Natural killer cell treated with Interleukin-12 subunit alpha and Interleukin-12 subunit beta and Interleukin-15 and Interleukin-18, amount 100 ng/mL, for 72 hours (primary cell): ENCODE measurements around the gene VPS45. TPM values are rescaled to one million over a fixed set of nuclear protein-coding genes. Genes with fewer than 3 reads are reported as not detected.
A peak's percentile ranks its signal among the peaks of the same experiment; 100 is the strongest.

Source experiments
- ATAC-seq, 2 donors: fragments of 150-1000 bp; cut with Tn5 transposase in 1 of 2; sonication (Bioruptor Pico), chemical (Tn5 transposase) in 1 of 2; 2 replicates each; pipeline ENCODE4 v1.10.0; 2021
- DNase-seq: peaks from one replicate; pipeline ENCODE4 v3.0.0; 2022; ENCODE audit warnings: low spot score
- H3K27ac Mint-ChIP-seq, 2 donors: 1 replicate in 1 of 2; 2 replicates in 1 of 2; pipeline ENCODE4 v1.8.0; 2022; ENCODE audit warnings: mixed read lengths in 2 of 2, mild to moderate bottlenecking in 1 of 2, moderate library complexity in 1 of 2
- H3K27me3 Mint-ChIP-seq, 2 donors: 1 replicate in 1 of 2; 2 replicates in 1 of 2; pipeline ENCODE4 v1.8.0; 2022; ENCODE audit warnings: mixed read lengths in 2 of 2
- H3K36me3 Mint-ChIP-seq: one replicate; pipeline ENCODE4 v1.8.0; 2022; ENCODE audit warnings: mixed read lengths
- H3K4me1 Mint-ChIP-seq, 2 donors: 1 replicate in 1 of 2; 2 replicates in 1 of 2; pipeline ENCODE4 v1.8.0; 2022; ENCODE audit warnings: low read depth in 2 of 2, mixed read lengths in 2 of 2, mild to moderate bottlenecking in 1 of 2
- H3K4me3 Mint-ChIP-seq: one replicate; pipeline ENCODE4 v1.8.0; 2022; ENCODE audit warnings: mixed read lengths
- H3K9me3 Mint-ChIP-seq: 2 replicates; pipeline ENCODE4 v1.8.0; 2022; ENCODE audit warnings: mixed read lengths
- total RNA-seq, 2 donors: library from RNA; stranded (reverse); gene quantifications; one replicate each; pipeline ENCODE4 v1.2.3, GENCODE V29; 2022

VPS45 gene
- total RNA-seq, 2 donors from 2014 or later = 34.1 to 40.4 TPM

GRCh38 chr1:150056407-150056806 is 11.2 kb upstream of the VPS45 start:
- ATAC-seq (no peak), DNase-seq (no peak)
- Mint-ChIP-seq H3K4me1 (no peaks in the 10 kb centered on the region), H3K9me3 (no peaks in the 10 kb centered on the region), H3K36me3 (no peaks in the 10 kb centered on the region), H3K27ac (no peak overlapping the region), H3K27me3 (peaks cover 5 to 13% of the 10 kb centered on the region in 2 donors), H3K4me3 (no peak overlapping the region)

GRCh38 chr1:150060260-150060659 is 7.3 kb upstream of the VPS45 start:
- Mint-ChIP-seq H3K9me3 (no peaks in the 10 kb centered on the region), H3K27ac (no peak overlapping the region), H3K27me3 (no peaks in the 10 kb centered on the region), H3K4me1 (no peaks in the 10 kb centered on the region), H3K4me3 (no peak overlapping the region), H3K36me3 (no peaks in the 10 kb centered on the region)
- ATAC-seq (no peak), DNase-seq (no peak)

GRCh38 chr1:150061632-150062101 is 5.9 kb upstream of the VPS45 start:
- Mint-ChIP-seq H3K27ac (no peak overlapping the region), H3K4me1 (peaks cover 2 to 3% of the 10 kb centered on the region in 2 donors)

GRCh38 chr1:150062113-150062512 is 5.5 kb upstream of the VPS45 start:
- ATAC-seq (no peak), DNase-seq (no peak)
- Mint-ChIP-seq H3K27me3 (no peaks in the 10 kb centered on the region), H3K4me1 (peaks cover 4 to 7% of the 10 kb centered on the region in 2 donors), H3K36me3 (no peaks in the 10 kb centered on the region), H3K4me3 (no peak overlapping the region), H3K9me3 (no peaks in the 10 kb centered on the region), H3K27ac (no peak overlapping the region)

More at GRCh38 chr1:150061632-150062101, 5.9 kb upstream of the VPS45 start:
- no peaks in the 10 kb centered on the region for H3K27me3 Mint-ChIP-seq
- H3K36me3 Mint-ChIP-seq = no peaks in the 10 kb centered on the region
- no peak overlapping the region for H3K4me3 Mint-ChIP-seq
- H3K9me3 Mint-ChIP-seq = no peaks in the 10 kb centered on the region
- no peak for DNase-seq
- ATAC-seq = no peak

- ATAC-seq = no peak
- H3K27ac Mint-ChIP-seq = no peak overlapping the region
Observed at GRCh38 chr1:150065184-150065871, 2.2 kb upstream of the VPS45 start.

GRCh38 chr1:150066328-150066727 is 1.2 kb upstream of the VPS45 start:
- no peaks in the 10 kb centered on the region for H3K9me3 Mint-ChIP-seq
- peaks cover 23 to 33% of the 10 kb centered on the region in 2 donors for H3K4me1 Mint-ChIP-seq
- no peaks in the 10 kb centered on the region for H3K27me3 Mint-ChIP-seq
- peak overlapping the region; percentile 89 for H3K4me3 Mint-ChIP-seq
- ATAC-seq = no peak
- peaks cover 10% of the 10 kb centered on the region for H3K36me3 Mint-ChIP-seq
- peak overlapping the region; percentile 93 to 96 for H3K27ac Mint-ChIP-seq
- DNase-seq = no peak

More at GRCh38 chr1:150065184-150065871, 2.2 kb upstream of the VPS45 start:
- H3K4me1 Mint-ChIP-seq = peaks cover 23 to 33% of the 10 kb centered on the region in 2 donors
- DNase-seq = no peak
- H3K36me3 Mint-ChIP-seq = peaks cover 10% of the 10 kb centered on the region
- no peaks in the 10 kb centered on the region for H3K27me3 Mint-ChIP-seq
- no peak overlapping the region for H3K4me3 Mint-ChIP-seq
- H3K9me3 Mint-ChIP-seq = no peaks in the 10 kb centered on the region

GRCh38 chr1:150066838-150067183 is 765 bp upstream of the VPS45 start:
- peak; percentile 53 to 65 for ATAC-seq
- Mint-ChIP-seq H3K36me3 (peaks cover 10% of the 10 kb centered on the region), H3K4me1 (peaks cover 23 to 33% of the 10 kb centered on the region in 2 donors), H3K27ac (peak overlapping the region; percentile 93 to 96), H3K4me3 (peak overlapping the region; percentile 89), H3K9me3 (no peaks in the 10 kb centered on the region), H3K27me3 (no peaks in the 10 kb centered on the region)
- DNase-seq = peak; percentile 65

- Mint-ChIP-seq H3K27me3 (no peaks in the 10 kb centered on the region), H3K27ac (peak overlapping the region; percentile 93 to 96), H3K36me3 (peaks cover 10% of the 10 kb centered on the region), H3K4me1 (peaks cover 23 to 33% of the 10 kb centered on the region in 2 donors), H3K9me3 (no peaks in the 10 kb centered on the region), H3K4me3 (peak overlapping the region; percentile 89)
- DNase-seq (no peak), ATAC-seq (no peak)
Observed at GRCh38 chr1:150068109-150068435, 496 bp downstream of the VPS45 start.

GRCh38 chr1:150069923-150070322 is 2.3 kb downstream of the VPS45 start:
- Mint-ChIP-seq H3K36me3 (peaks cover 10% of the 10 kb centered on the region), H3K9me3 (no peaks in the 10 kb centered on the region), H3K27me3 (no peaks in the 10 kb centered on the region), H3K4me3 (peak overlapping the region; percentile 25), H3K4me1 (peaks cover 23 to 33% of the 10 kb centered on the region in 2 donors), H3K27ac (peak overlapping the region in 1 of 2 donors; percentile 4)
- ATAC-seq (no peak), DNase-seq (no peak)

GRCh38 chr1:150072959-150073358 is 5.4 kb downstream of the VPS45 start:
- H3K4me1 Mint-ChIP-seq = peaks cover 13 to 23% of the 10 kb centered on the region in 2 donors
- H3K36me3 Mint-ChIP-seq = peaks cover 14% of the 10 kb centered on the region
- no peaks in the 10 kb centered on the region for H3K9me3 Mint-ChIP-seq
- no peak overlapping the region for H3K4me3 Mint-ChIP-seq
- H3K27ac Mint-ChIP-seq = no peak overlapping the region
- ATAC-seq = no peak
- no peak for DNase-seq
- H3K27me3 Mint-ChIP-seq = no peaks in the 10 kb centered on the region

- H3K4me1 Mint-ChIP-seq = peaks cover 10 to 20% of the 10 kb centered on the region in 2 donors
- H3K4me3 Mint-ChIP-seq = no peak overlapping the region
- peaks cover 20% of the 10 kb centered on the region for H3K36me3 Mint-ChIP-seq
- DNase-seq (no peak), ATAC-seq (no peak)
- no peaks in the 10 kb centered on the region for H3K27me3 Mint-ChIP-seq
- H3K9me3 Mint-ChIP-seq = no peaks in the 10 kb centered on the region
- H3K27ac Mint-ChIP-seq = no peak overlapping the region
Observed at GRCh38 chr1:150073516-150073915, 5.9 kb downstream of the VPS45 start.

GRCh38 chr1:150076066-150076465 is 8.5 kb downstream of the VPS45 start:
- H3K4me3 Mint-ChIP-seq = no peak overlapping the region
- DNase-seq = no peak
- no peak overlapping the region for H3K27ac Mint-ChIP-seq
- peaks cover 9% of the 10 kb centered on the region for H3K36me3 Mint-ChIP-seq
- ATAC-seq = no peak
- H3K27me3 Mint-ChIP-seq = no peaks in the 10 kb centered on the region
- H3K4me1 Mint-ChIP-seq = peaks cover 0 to 9% of the 10 kb centered on the region in 2 donors
- no peaks in the 10 kb centered on the region for H3K9me3 Mint-ChIP-seq

GRCh38 chr1:150076985-150077384 is 9.4 kb downstream of the VPS45 start:
- Mint-ChIP-seq H3K4me1 (peaks cover 0 to 9% of the 10 kb centered on the region in 2 donors), H3K27me3 (no peaks in the 10 kb centered on the region), H3K9me3 (no peaks in the 10 kb centered on the region), H3K4me3 (no peak overlapping the region), H3K27ac (no peak overlapping the region), H3K36me3 (peaks cover 9% of the 10 kb centered on the region)
- no peak for ATAC-seq
- DNase-seq = no peak

GRCh38 chr1:150080784-150081183 is 13.2 kb downstream of the VPS45 start:
- peak overlapping the region in 1 of 2 donors; percentile 24 for H3K27ac Mint-ChIP-seq
- no peaks in the 10 kb centered on the region for H3K9me3 Mint-ChIP-seq
- peaks cover 24% of the 10 kb centered on the region for H3K36me3 Mint-ChIP-seq
- no peak overlapping the region for H3K4me3 Mint-ChIP-seq
- no peak for ATAC-seq
- peaks cover 0 to 9% of the 10 kb centered on the region in 2 donors for H3K4me1 Mint-ChIP-seq
- no peak for DNase-seq
- no peaks in the 10 kb centered on the region for H3K27me3 Mint-ChIP-seq

- H3K36me3 Mint-ChIP-seq = peaks cover 24% of the 10 kb centered on the region
- no peak overlapping the region for H3K27ac Mint-ChIP-seq
- ATAC-seq = no peak
- no peaks in the 10 kb centered on the region for H3K27me3 Mint-ChIP-seq
- H3K4me3 Mint-ChIP-seq = no peak overlapping the region
- H3K4me1 Mint-ChIP-seq = peaks cover 0 to 9% of the 10 kb centered on the region in 2 donors
- DNase-seq = no peak
- H3K9me3 Mint-ChIP-seq = no peaks in the 10 kb centered on the region
Observed at GRCh38 chr1:150082494-150082893, 14.9 kb downstream of the VPS45 start.
